Keratinocyte (primary cell): ENCODE data around the gene CCL7.

ENCODE experiments used
- EZH2 ChIP-seq: IDR thresholded peaks from one replicate; pipeline ENCODE4 v1.6.1; 2012; ENCODE audit warnings: inconsistent platforms, mild to moderate bottlenecking, low read length, moderate library complexity
- TF ChIP-seq, protein P1 (sequence below), 3 experiments: IDR thresholded peaks in 1 of 3; conservative IDR thresholded peaks in 1 of 3; optimal IDR thresholded peaks in 1 of 3; 2 replicates in 2 of 3; 3 replicates in 1 of 3; pipeline versions ENCODE3 to v1.5.1; 2011; ENCODE audit warnings: low read length in 3 of 3, mild to moderate bottlenecking in 3 of 3, moderate library complexity in 2 of 3, control low read depth in 1 of 3, inconsistent platforms in 1 of 3; ENCODE audit not compliant: insufficient read depth in 2 of 3; ENCODE audit errors: extremely low read depth in 1 of 3

- TF ChIP-seq, protein P1, sequence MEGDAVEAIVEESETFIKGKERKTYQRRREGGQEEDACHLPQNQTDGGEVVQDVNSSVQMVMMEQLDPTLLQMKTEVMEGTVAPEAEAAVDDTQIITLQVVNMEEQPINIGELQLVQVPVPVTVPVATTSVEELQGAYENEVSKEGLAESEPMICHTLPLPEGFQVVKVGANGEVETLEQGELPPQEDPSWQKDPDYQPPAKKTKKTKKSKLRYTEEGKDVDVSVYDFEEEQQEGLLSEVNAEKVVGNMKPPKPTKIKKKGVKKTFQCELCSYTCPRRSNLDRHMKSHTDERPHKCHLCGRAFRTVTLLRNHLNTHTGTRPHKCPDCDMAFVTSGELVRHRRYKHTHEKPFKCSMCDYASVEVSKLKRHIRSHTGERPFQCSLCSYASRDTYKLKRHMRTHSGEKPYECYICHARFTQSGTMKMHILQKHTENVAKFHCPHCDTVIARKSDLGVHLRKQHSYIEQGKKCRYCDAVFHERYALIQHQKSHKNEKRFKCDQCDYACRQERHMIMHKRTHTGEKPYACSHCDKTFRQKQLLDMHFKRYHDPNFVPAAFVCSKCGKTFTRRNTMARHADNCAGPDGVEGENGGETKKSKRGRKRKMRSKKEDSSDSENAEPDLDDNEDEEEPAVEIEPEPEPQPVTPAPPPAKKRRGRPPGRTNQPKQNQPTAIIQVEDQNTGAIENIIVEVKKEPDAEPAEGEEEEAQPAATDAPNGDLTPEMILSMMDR (optimal IDR thresholded peaks at IDR 0.05 in 1 of 3, IDR thresholded peaks at IDR 0.05 in 1 of 3, conservative IDR thresholded peaks at IDR 0.05 in 1 of 3; ENCODE audit: extremely low read depth in 1 of 3, insufficient read depth in 2 of 3, low read length in 3 of 3) = no peak
- no peak for TF ChIP-seq EZH2
Measured at GRCh38 chr17:34312080-34312479, 42.1 kb downstream of the CCL7 start.
